ENCODE measurements around the gene SCN11A. TPM values are rescaled to one million over a fixed set of nuclear protein-coding genes. Genes with fewer than 3 reads are reported as not detected.

Gene SCN11A
- total and polyA plus RNA-seq, 2 of the 13 experiments (the other 11 are each of a cell fraction or from before 2014, with no cell fraction given), result 0.02 to 0.11 TPM

DNA sequence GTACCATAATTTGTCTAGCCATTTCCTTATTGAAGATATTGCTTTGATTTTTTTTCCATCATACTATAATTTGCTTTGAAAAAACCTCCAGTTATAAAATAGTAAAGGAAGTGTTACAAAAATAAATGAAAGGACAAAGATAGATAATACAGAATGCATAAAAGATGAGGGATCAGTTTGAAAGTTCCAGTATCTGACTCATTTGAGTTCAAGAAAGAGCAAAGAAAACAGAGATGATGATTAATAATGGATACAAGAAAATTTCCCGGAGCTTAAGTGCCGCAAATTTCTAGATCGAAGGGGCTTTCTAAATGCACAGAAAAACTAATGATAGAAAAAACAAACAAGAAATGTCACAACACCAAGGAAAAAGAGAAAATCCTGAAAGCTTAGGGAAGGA, 4.4 kb upstream of the SCN11A start (continued):
- TF ChIP-seq, protein P1, sequence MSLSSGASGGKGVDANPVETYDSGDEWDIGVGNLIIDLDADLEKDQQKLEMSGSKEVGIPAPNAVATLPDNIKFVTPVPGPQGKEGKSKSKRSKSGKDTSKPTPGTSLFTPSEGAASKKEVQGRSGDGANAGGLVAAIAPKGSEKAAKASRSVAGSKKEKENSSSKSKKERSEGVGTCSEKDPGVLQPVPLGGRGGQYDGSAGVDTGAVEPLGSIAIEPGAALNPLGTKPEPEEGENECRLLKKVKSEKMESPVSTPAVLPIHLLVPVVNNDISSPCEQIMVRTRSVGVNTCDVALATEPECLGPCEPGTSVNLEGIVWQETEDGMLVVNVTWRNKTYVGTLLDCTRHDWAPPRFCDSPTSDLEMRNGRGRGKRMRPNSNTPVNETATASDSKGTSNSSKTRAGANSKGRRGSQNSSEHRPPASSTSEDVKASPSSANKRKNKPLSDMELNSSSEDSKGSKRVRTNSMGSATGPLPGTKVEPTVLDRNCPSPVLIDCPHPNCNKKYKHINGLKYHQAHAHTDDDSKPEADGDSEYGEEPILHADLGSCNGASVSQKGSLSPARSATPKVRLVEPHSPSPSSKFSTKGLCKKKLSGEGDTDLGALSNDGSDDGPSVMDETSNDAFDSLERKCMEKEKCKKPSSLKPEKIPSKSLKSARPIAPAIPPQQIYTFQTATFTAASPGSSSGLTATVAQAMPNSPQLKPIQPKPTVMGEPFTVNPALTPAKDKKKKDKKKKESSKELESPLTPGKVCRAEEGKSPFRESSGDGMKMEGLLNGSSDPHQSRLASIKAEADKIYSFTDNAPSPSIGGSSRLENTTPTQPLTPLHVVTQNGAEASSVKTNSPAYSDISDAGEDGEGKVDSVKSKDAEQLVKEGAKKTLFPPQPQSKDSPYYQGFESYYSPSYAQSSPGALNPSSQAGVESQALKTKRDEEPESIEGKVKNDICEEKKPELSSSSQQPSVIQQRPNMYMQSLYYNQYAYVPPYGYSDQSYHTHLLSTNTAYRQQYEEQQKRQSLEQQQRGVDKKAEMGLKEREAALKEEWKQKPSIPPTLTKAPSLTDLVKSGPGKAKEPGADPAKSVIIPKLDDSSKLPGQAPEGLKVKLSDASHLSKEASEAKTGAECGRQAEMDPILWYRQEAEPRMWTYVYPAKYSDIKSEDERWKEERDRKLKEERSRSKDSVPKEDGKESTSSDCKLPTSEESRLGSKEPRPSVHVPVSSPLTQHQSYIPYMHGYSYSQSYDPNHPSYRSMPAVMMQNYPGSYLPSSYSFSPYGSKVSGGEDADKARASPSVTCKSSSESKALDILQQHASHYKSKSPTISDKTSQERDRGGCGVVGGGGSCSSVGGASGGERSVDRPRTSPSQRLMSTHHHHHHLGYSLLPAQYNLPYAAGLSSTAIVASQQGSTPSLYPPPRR (CRISPR knock-in tag; IDR thresholded peaks at IDR 0.05; ENCODE audit: borderline replicate concordance), result no peak

DNA sequence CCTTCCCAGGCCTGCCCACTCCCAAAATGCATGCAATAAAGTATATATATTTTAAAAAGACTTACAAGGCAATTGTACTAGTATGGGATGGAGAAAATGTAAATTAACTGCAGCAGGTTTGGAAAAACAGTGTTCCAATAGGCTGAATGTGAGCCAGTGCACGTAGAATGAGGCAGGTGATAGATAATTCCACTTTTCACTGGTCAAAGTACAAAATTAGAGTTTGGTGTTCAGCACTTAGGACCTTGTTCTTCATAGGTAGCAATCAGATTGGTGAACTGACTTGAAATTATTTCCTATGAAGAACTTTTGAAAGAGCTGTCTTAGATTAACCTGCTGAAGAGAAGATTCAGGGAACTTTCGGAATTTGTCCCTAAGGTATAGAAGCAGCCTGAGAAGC, 2.0 kb upstream of the SCN11A start:
- TF ChIP-seq RXRA (CRISPR knock-in tag; IDR thresholded peaks at IDR 0.05), result no peak
- ChIA-PET CTCF (ENCODE audit: low intra/inter-chr PET ratio, low total read pairs) (no interaction called here), POLR2A (no interaction called here)
- Histone ChIP-seq H3K27me3 (ENCODE audit: control insufficient read depth in 1 of 2, insufficient read depth in 2 of 2, low read length in 2 of 2) (no peaks in the 10 kb centered on the region; a peak in 2 of 5 replicates), H3K36me3 (replicated peaks in 1 of 2; ENCODE audit: control insufficient read depth in 1 of 2, insufficient read depth in 2 of 2, low read length in 2 of 2) (peaks cover 0 to 6% of the 10 kb centered on the region in 2 experiments; a peak in 1 of 5 replicates), H3K4me3 (replicated peaks in 1 of 3; ENCODE audit: insufficient read depth in 1 of 3, low read depth in 2 of 3, low read length in 3 of 3) (peak overlapping the region in 2 of 3 experiments; percentile 74 to 86; a peak in 2 of 6 replicates), H4K20me1 (ENCODE audit: insufficient read depth, low read length) (no peaks in the 10 kb centered on the region), H3K9ac (ENCODE audit: insufficient read depth, low read depth, low read length) (no peak overlapping the region), H3K9me3 (ENCODE audit: low read length) (no peaks in the 10 kb centered on the region), H3K4me1 (ENCODE audit: insufficient read depth, low read length) (peaks cover 26% of the 10 kb centered on the region), H3K4me2 (ENCODE audit: low read depth, low read length) (peak overlapping the region; percentile 57), H3K27ac (ENCODE audit: extremely low read length, insufficient read depth, low read length) (no peak overlapping the region), H2AFZ (ENCODE audit: low read length) (no peak overlapping the region), H3K79me2 (ENCODE audit: insufficient read depth, low read length) (peaks cover 57% of the 10 kb centered on the region)
- FAIRE-seq, result no peak
- 76% methylated on average over 2 of the region's 2 CpGs for WGBS (ENCODE audit: low lambda C conversion rate)
- intact Hi-C loops (cut with micrococcal nuclease; ENCODE audit: unreplicated experiment), result no loop called here
- TSS peak; percentile 39 for BruUV-seq (replicated peaks)
- in situ Hi-C loops (cut with HindIII; ENCODE audit: extremely low pct_ligation_motif_present, low pct_unique_long_range_greater_than_20kb), result no loop called here
- no peak for ATAC-seq
- no peak for DNase-seq (ENCODE audit: low spot score)
